Liver (tissue), 9 donors: ENCODE data around the gene MMP19. TPM values are rescaled to one million over a fixed set of nuclear protein-coding genes. Genes with fewer than 3 reads are reported as not detected.

Source experiments
- DNase-seq: peaks from one replicate; pipeline ENCODE4 v3.0.0-alpha.2; 2017; ENCODE audit warnings: low spot score
- H3K27ac ChIP-seq, 2 donors: one replicate each; pipeline ENCODE4 v1.7.0; 2013; ENCODE audit warnings: inconsistent platforms in 2 of 2, low read length in 2 of 2, control low read depth in 1 of 2, low read depth in 1 of 2, mild to moderate bottlenecking in 1 of 2
- H3K27me3 ChIP-seq, 4 donors: one replicate each; pipeline versions ENCODE4 v1.6.1 to v1.7.0; 2013; ENCODE audit warnings: low read length in 3 of 4, inconsistent platforms in 1 of 4, mild to moderate bottlenecking in 1 of 4, moderate library complexity in 1 of 4; ENCODE audit not compliant: control insufficient read depth in 4 of 4, insufficient read depth in 4 of 4
- H3K36me3 ChIP-seq, 4 donors: one replicate each; pipeline versions ENCODE4 v1.6.1 to v1.7.0; 2013; ENCODE audit warnings: low read length in 3 of 4, mild to moderate bottlenecking in 3 of 4, low read depth in 1 of 4, moderate library complexity in 1 of 4; ENCODE audit not compliant: control insufficient read depth in 4 of 4, insufficient read depth in 3 of 4
- H3K4me1 ChIP-seq, 4 donors: one replicate each; pipeline versions ENCODE4 v1.6.1 to v1.7.0; 2013; ENCODE audit warnings: low read length in 3 of 4, mild to moderate bottlenecking in 3 of 4, moderate library complexity in 1 of 4; ENCODE audit not compliant: control insufficient read depth in 4 of 4, insufficient read depth in 4 of 4
- H3K4me3 ChIP-seq, 3 donors: one replicate each; pipeline versions ENCODE4 v1.6.1 to v1.7.0; 2013; ENCODE audit warnings: low read length in 3 of 3, control low read depth in 1 of 3, low read depth in 1 of 3, mild to moderate bottlenecking in 1 of 3
- H3K9ac ChIP-seq, 2 donors: one replicate each; pipeline ENCODE4 v1.7.0; 2013; ENCODE audit warnings: low read length in 2 of 2, mild to moderate bottlenecking in 2 of 2, moderate library complexity in 2 of 2, control low read depth in 1 of 2, low read depth in 1 of 2
- H3K9me3 ChIP-seq, 4 donors: one replicate each; pipeline versions ENCODE4 v1.6.1 to v1.7.0; 2013; ENCODE audit warnings: low read length in 3 of 4; ENCODE audit not compliant: control insufficient read depth in 4 of 4
- ATF3 ChIP-seq: IDR thresholded peaks from 2 replicates; pipeline ENCODE4 v1.6.1; 2016; ENCODE audit warnings: antibody characterized with exemption
- CTCF ChIP-seq: fragments of 150-350 bp; IDR thresholded peaks from 2 replicates; pipeline ENCODE4 v1.5.1; 2017; ENCODE audit warnings: improper control_type of control experiment, low read depth, low read length; ENCODE audit not compliant: missing input control
- EGR1 ChIP-seq, 2 donors: IDR thresholded peaks; 2 replicates each; pipeline ENCODE4 v1.6.1; 2016 to 2018; ENCODE audit warnings: antibody characterized with exemption in 2 of 2, low read depth in 2 of 2
- FOXA2 ChIP-seq: IDR thresholded peaks from 2 replicates; pipeline ENCODE4 v1.6.1; 2016; ENCODE audit warnings: antibody characterized with exemption
- GABPA ChIP-seq, 2 donors: IDR thresholded peaks in 1 of 2; conservative IDR thresholded peaks in 1 of 2; 2 replicates each; pipeline ENCODE4 v1.6.1; 2016; ENCODE audit warnings: antibody characterized with exemption in 2 of 2, mild to moderate bottlenecking in 1 of 2, moderate library complexity in 1 of 2
- JUND ChIP-seq, 2 donors: IDR thresholded peaks; 2 replicates each; pipeline ENCODE4 v1.6.1; 2016; ENCODE audit warnings: antibody characterized with exemption in 2 of 2
- RAD21 ChIP-seq, 2 donors: IDR thresholded peaks; 2 replicates each; pipeline ENCODE4 v1.6.1; 2016; ENCODE audit warnings: antibody characterized with exemption in 2 of 2, mild to moderate bottlenecking in 2 of 2
- REST ChIP-seq: IDR thresholded peaks from 2 replicates; pipeline ENCODE4 v1.6.1; 2016; ENCODE audit warnings: antibody characterized with exemption, mild to moderate bottlenecking
- RXRA ChIP-seq, 2 donors: IDR thresholded peaks; 2 replicates each; pipeline ENCODE4 v1.6.1; 2017 to 2018; ENCODE audit warnings: antibody characterized with exemption in 2 of 2, mild to moderate bottlenecking in 1 of 2
- YY1 ChIP-seq: IDR thresholded peaks from 2 replicates; pipeline ENCODE4 v1.6.1; 2016; ENCODE audit warnings: antibody characterized with exemption, mild to moderate bottlenecking
- ZBTB33 ChIP-seq: IDR thresholded peaks from 2 replicates; pipeline ENCODE4 v1.6.1; 2016; ENCODE audit warnings: antibody characterized with exemption
- WGBS: extraction: QIAGEN DNeasy Blood & Tissue Kit; methylation state at CpG from one replicate; pipeline ENCODE4 v1.1.7; 2013; 5-methylcytosine and 5-hydroxymethylcytosine counted together
- polyA plus RNA-seq, 2 donors: library from polyadenylated mRNA; stranded (reverse) in 1 of 2; unstranded in 1 of 2; fragments of 200-250 nt in 1 of 2; fragments of >200 nt in 1 of 2; fragmentation: Nextera tagmentation in 1 of 2; extraction: Ambion mirVana in 1 of 2; gene quantifications; one replicate each; pipeline versions ENCODE4 v1.2.1 to v1.2.3, GENCODE V29; 2013 to 2015
- total RNA-seq, 2 donors: library from RNA; depleted of rRNA; stranded (reverse); fragments of >200 nt; gene quantifications; one replicate each; pipeline ENCODE4 v1.2.3, GENCODE V29; 2014
- donor health status: healthy.
- donor health status: healthy.
- donor health status: healthy.
- donor health status: healthy.
- donor health status: healthy.

Gene MMP19
- total and polyA plus RNA-seq, 4 donors, result 1.1 to 2.4 (median 1.4) TPM

- H3K27ac ChIP-seq, result no peak overlapping the region
- WGBS, result 90% methylated on average over 4 of the region's 4 CpGs
These were observed 2.2 kb upstream of the MMP19 start for GRCh38 chr12:55844961-55845360.

GRCh38 chr12:55843431-55843830 lies 695 bp upstream of the MMP19 start:
- H3K9ac ChIP-seq, result no peak overlapping the region
- 96% methylated on average over 4 of the region's 4 CpGs for WGBS
- DNase-seq, result no peak
- no peaks in the 10 kb centered on the region for H3K9me3 ChIP-seq
- no peaks in the 10 kb centered on the region for H3K4me1 ChIP-seq
- no peak overlapping the region for H3K27ac ChIP-seq
- H3K36me3 ChIP-seq, result no peaks in the 10 kb centered on the region
- H3K4me3 ChIP-seq, result no peak overlapping the region
- H3K27me3 ChIP-seq, result no peaks in the 10 kb centered on the region
- TF ChIP-seq REST (no peak), RAD21 (IDR thresholded peaks at IDR 0.05) (no peak), GABPA (IDR thresholded peaks at IDR 0.05 in 1 of 2, conservative IDR thresholded peaks at IDR 0.05 in 1 of 2) (no peak), EGR1 (IDR thresholded peaks at IDR 0.05; ENCODE audit: low read depth in 2 of 2) (no peak), RXRA (IDR thresholded peaks at IDR 0.05) (no peak), ZBTB33 (no peak)

More at GRCh38 chr12:55844961-55845360, 2.2 kb upstream of the MMP19 start:
- no peaks in the 10 kb centered on the region for H3K9me3 ChIP-seq
- no peaks in the 10 kb centered on the region for H3K4me1 ChIP-seq
- H3K27me3 ChIP-seq, result no peaks in the 10 kb centered on the region
- H3K9ac ChIP-seq, result no peak overlapping the region
- TF ChIP-seq JUND (IDR thresholded peaks at IDR 0.05), result no peak
- no peak for TF ChIP-seq RAD21 (IDR thresholded peaks at IDR 0.05)
- H3K36me3 ChIP-seq, result no peaks in the 10 kb centered on the region
- no peak overlapping the region for H3K4me3 ChIP-seq
- no peak for DNase-seq

- DNase-seq, result no peak
- no peak overlapping the region for H3K4me3 ChIP-seq
These were observed 2.0 kb downstream of the MMP19 start for GRCh38 chr12:55840581-55841351.

More at GRCh38 chr12:55840581-55841351, 2.0 kb downstream of the MMP19 start:
- Histone ChIP-seq H3K27me3 (no peaks in the 10 kb centered on the region), H3K9me3 (no peaks in the 10 kb centered on the region), H3K9ac (no peak overlapping the region), H3K4me1 (no peaks in the 10 kb centered on the region), H3K36me3 (no peaks in the 10 kb centered on the region), H3K27ac (no peak overlapping the region)
- WGBS, result 92% methylated on average over 11 of the region's 11 CpGs
- TF ChIP-seq CTCF, result no peak
- no peak for TF ChIP-seq ZBTB33
- TF ChIP-seq FOXA2, result no peak
- no peak for TF ChIP-seq ATF3
- no peak for TF ChIP-seq YY1
- TF ChIP-seq RXRA (IDR thresholded peaks at IDR 0.05), result peak in 1 of 2 donors; percentile 23
